Stimulated activated CD8-positive, alpha-beta memory T cell treated with anti-CD3 and anti-CD28 coated beads, Interleukin-15, amount 100 ng/mL, for 48 hours (primary cell): ENCODE measurements around the gene AVP.
"Not testable (repeated sequence)": the region's sequence is repeated elsewhere in the genome, so short reads cannot be mapped to it uniquely, and the experiment has no call there.

Experiments used
- DNase-seq, 2 donors: peaks; one replicate each; pipeline ENCODE4 v3.0.0-alpha.2; 2020; ENCODE audit warnings: low read depth in 2 of 2

Gene AVP

DNA sequence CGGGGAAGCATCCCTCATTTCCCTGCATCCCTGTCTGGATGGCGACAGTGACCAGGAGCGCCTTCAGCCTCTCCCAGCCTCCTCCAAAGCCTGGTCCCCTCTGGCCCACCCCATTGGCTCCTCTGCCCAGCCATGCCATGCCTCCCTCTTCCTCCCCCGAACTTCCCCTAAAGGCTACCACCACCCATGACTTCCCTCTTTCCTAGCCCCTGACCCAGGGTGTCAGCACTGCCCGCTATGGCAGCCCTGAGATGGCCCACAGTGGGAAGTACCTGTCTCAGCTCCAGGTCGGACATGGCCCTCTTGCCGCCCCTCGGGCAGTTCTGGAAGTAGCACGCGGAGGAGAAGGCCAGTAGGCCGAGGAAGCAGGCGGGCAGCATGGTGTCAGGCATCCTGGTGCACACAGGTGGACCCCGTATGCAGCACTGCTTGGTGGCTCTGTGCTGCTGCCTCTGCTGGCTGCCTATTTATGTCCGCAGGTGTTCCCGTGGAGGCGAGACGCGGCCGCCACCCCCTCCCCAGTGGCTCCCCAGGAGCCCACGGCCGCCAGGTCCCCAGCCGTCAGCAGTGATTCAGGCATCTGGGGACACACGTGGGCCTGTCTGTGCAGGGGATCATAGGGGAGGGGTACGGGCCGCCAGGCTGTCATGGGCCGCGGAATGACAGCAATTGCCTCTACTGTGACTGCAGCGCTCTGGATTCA, at the start of gene AVP:
AVP (minus strand) TSS at position 442 of the 703 bp plus-strand sequence; CDS start at position 392, 50 bp downstream.
- no peak for DNase-seq

DNA sequence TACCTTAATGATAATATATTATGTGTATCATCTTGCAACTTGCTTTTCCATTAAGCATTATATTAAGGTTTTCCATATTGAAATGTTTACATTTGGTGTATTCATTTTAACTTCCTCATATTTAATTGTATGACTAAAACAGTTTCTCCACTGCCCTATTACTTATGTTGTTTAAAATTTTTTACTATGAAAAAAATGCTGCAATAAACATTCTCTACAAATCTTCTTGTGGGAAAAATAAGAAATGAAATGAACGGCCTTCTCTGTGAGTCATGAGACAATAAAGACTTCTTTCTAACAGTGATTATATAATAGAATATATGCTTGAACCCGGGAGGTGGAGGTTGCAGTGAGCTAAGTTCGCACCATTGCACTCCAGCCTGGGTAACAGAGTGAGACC, 49.6 kb upstream of the AVP start:
- DNase-seq = no peak

- no peak for DNase-seq
Observed at GRCh38 chr20:3133155-3133554, 48.6 kb upstream of the AVP start.

- no peak for DNase-seq
Observed at GRCh38 chr20:3130051-3130600, 45.6 kb upstream of the AVP start.

DNA sequence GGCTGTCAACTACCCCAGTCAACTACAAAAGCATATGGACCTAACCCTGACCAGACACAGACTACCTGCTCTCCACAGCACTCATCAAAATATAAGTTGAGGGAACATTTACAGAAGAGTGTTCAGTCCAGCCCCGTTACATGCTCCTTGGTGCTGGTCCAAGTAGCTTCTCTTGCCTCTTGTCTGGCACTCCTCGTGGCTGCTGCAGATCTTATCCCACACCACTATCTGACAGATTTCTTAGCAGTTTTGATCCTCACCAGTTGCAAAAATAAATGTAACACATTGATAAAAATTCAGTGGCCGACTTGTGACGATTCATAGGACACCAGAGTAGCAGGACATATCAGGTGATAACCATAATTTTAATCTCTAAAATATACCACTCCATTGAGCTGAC, 44.6 kb upstream of the AVP start:
- DNase-seq = no peak

- no peak for DNase-seq
Observed at GRCh38 chr20:3128275-3128984, 43.9 kb upstream of the AVP start.

- no peak for DNase-seq
Observed at GRCh38 chr20:3126527-3126859, 42.0 kb upstream of the AVP start.

DNA sequence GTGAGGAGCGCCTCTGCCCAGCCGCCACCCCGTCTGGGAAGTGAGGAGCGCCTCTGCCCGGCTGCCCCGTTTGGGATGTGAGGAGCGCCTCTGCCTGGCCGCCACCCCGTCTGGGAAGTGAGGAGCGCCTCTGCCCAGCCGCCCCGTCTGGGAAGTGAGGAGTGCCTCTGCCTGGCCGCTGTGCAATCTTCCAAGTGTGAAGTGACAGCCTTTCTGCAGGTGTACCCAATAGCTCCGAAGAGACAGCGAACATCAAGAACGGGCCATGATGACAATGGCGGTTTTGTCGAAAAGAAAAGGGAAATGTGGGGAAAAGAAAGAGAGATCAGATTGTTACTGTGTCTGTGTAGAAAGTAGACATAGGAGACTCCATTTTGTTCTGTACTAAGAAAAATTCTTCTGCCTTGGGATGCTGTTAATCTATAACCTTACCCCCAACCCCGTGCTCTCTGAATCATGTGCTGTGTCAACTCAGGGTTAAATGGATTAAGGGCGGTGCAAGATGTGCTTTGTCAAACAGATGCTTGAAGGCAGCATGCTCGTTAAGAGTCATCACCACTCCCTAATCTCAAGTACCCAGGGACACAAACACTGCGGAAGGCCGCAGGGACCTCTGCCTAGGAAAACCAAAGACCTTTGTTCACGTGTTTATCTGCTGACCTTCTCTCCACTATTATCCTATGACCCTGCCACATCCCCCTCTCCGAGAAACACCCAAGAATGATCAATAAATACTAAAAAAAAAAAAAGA, 41.4 kb upstream of the AVP start:
- not testable (repeated sequence) for DNase-seq

GRCh38 chr20:3124773-3125560, 40.4 kb upstream of the AVP start:
- DNase-seq = not testable (repeated sequence)

DNA sequence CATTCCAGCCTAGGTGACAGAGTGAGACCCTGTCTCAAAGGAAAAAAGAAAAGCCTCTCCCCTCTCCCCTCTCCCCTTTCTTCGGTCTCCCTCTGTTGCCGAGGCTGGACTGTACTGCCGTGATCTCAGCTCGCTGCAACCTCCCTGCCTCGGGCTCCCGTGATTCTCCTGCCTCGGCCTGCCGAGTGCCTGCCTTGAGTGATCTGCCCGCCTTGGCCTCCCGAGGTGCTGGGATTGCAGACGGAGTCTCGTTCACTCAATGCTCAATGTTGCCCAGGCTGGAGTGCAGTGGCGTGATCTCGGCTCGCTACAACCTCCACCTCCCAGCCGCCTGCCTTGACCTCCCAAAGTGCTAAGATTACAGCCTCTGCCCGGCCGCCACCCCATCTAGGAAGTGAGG, 39.6 kb upstream of the AVP start:
- DNase-seq = not testable (repeated sequence)

DNA sequence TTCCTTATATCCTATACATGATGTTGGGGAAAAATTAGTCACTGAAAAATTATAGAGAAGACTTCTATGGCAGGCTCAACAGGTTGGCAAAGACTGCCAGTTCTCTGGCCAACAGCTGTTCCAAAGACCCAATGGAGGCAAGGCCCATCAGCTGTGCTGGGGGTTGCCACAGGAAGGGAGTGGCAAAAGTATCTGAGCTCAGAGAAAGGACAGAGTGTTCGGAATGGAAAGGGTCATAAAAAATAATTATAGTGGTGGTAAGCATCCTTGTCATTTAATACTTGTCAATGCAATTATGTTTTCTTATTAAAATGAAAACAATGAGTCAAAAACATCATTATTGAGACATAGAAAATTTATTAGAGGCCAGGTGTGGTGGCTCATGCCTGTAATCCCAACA, 39.0 kb upstream of the AVP start:
- DNase-seq = no peak

DNA sequence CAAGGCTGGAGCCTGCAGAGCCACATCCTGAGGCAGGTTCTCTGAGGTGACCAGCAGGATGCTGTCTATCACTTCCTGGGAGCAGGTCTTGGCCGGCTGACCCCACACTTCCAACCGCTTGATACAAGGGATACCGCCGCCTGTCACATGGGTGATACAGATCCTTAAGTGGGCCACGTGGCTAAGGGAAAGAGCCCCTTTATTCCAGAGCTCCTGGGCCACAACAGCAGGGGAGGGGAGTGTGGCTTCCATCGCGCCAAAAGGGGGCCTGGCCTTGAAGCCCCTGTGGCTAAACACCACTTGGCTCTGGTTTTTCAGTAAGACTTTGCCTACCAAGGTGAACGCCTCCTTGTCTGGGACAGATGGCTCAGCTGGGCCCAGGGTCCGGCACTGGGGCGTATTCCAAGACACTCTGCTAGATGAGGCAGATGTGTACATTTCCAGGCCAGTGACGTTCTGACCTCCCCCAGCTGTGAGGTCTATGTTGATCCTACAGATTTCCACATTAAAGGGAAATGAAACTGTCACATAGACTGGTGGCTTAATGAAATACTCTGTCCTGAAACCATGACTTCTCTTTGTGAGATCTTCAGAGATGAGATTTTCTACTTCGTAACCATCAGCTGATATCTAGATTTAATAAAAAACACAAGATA, 37.6 kb upstream of the AVP start:
- no peak for DNase-seq

DNA sequence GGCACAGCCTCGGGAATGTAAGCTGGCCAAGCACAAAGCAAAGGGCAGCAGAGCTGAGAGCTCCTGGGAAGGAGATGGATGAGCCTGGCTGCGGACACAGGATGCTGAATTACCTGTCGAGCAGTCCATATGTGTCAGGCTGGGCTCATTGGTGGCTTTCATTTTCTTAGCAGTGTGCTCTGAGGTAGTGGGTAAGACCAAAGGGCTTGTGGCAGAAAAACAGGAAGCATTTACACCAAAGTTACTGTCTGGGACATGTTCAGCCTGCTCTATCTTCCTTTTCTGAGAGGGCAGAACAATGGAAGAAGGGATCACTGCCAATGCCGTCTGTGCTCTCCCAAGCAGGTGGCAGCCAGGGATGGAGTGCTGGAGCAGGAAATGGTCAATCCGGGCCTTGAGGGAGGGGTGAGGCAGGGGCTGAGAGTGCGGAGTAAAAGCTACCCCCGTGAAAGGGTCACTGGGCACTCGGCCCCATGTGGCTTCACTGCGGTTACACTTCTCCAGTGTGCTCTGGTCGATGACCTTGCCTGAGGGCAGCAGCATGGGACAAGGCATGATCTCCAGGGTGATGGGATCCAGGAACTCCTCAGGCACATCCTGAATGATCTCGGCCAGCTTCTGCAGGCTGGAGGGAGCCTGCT, 36.9 kb upstream of the AVP start:
- no peak for DNase-seq

- DNase-seq = no peak
Observed at GRCh38 chr20:3119044-3119443, 34.5 kb upstream of the AVP start.

- DNase-seq = not testable (repeated sequence)
Observed at GRCh38 chr20:3117839-3118379, 33.4 kb upstream of the AVP start.

- DNase-seq = no peak
Observed at GRCh38 chr20:3116341-3116740, 31.8 kb upstream of the AVP start.

- DNase-seq = no peak
Observed at GRCh38 chr20:3115190-3116107, 30.9 kb upstream of the AVP start.

DNA sequence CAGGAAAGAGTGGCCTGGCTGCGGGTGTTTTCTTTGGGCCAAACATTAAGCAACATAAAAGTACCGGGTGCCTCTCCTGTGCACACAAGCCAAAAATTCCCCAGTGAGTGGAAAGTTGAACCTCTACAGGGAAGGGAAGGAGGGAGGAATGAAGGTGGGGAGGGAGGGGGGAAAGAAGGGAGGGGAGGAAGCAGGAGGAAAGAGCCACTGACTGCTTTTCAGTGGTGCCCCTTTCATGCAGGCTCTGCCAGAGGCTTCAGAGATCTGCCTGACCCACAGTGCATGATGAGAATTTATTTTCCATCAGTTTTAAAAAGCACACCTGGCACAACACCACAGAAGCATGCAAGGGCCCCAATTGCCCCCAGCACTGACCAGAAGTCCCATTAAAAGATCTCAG, 27.5 kb upstream of the AVP start:
- DNase-seq = no peak

GRCh38 chr20:3111507-3111906, 27.0 kb upstream of the AVP start:
- no peak for DNase-seq
